GM23338 (cell line): ENCODE results near the gene MIS12.

Experiments
- CREB1 ChIP-seq: fragments of 250-450 bp; sonication (Bioruptor Pico); IDR thresholded peaks from 2 replicates; pipeline ENCODE4 v1.5.0; 2020; ENCODE audit warnings: low read depth, mild to moderate bottlenecking, moderate library complexity
- CTCF ChIP-seq, 2 experiments: fragments of 200-600 bp in 1 of 2; sonication (generic) in 1 of 2; conservative IDR thresholded peaks; 2 replicates each; pipeline versions ENCODE4 v1.5.1 to v1.6.1; 2016 to 2017; ENCODE audit warnings: antibody characterized with exemption in 2 of 2, low read depth in 2 of 2, mild to moderate bottlenecking in 2 of 2, moderate library complexity in 1 of 2
- ETS1 ChIP-seq: IDR thresholded peaks from 2 replicates; pipeline ENCODE4 v1.6.1; 2016; ENCODE audit warnings: antibody characterized with exemption
- EZH2 ChIP-seq: fragments of 200-600 bp; sonication (generic); IDR thresholded peaks from one replicate; pipeline ENCODE4 v1.8.0; 2017; ENCODE audit warnings: antibody characterized with exemption, mild to moderate bottlenecking, low read depth; ENCODE audit not compliant: unreplicated experiment
- EZH2phosphoT487 ChIP-seq: fragments of 200-600 bp; sonication (generic); IDR thresholded peaks from one replicate; pipeline ENCODE4 v1.8.1; 2018; ENCODE audit warnings: antibody characterized with exemption; ENCODE audit not compliant: unreplicated experiment
- JUNB ChIP-seq: IDR thresholded peaks from one replicate; pipeline ENCODE4 v1.6.1; 2016; ENCODE audit warnings: antibody characterized with exemption; ENCODE audit not compliant: unreplicated experiment
- NANOG ChIP-seq: IDR thresholded peaks from 2 replicates; pipeline ENCODE4 v1.6.1; 2016; ENCODE audit warnings: antibody characterized with exemption, borderline replicate concordance
- POLR2AphosphoS5 ChIP-seq: IDR thresholded peaks from 2 replicates; pipeline ENCODE4 v1.6.1; 2016; ENCODE audit warnings: antibody characterized with exemption, low read depth
- STAT1 ChIP-seq: IDR thresholded peaks from one replicate; pipeline ENCODE4 v1.6.1; 2016; ENCODE audit warnings: antibody characterized with exemption; ENCODE audit not compliant: unreplicated experiment
- TF ChIP-seq, protein P1 (sequence below): IDR thresholded peaks from one replicate; pipeline ENCODE4 v1.6.1; 2018; ENCODE audit warnings: antibody characterized with exemption; ENCODE audit not compliant: unreplicated experiment
- TF ChIP-seq, protein P2 (sequence below): fragments of 250-450 bp; sonication (Bioruptor Pico); IDR thresholded peaks from 2 replicates; pipeline ENCODE4 v1.5.0; 2020; ENCODE audit warnings: mild to moderate bottlenecking, moderate library complexity

GRCh38 chr17:5531085-5531418 lies 44.7 kb downstream of the MIS12 start:
- TF ChIP-seq CTCF (conservative IDR thresholded peaks at IDR 0.05; ENCODE audit: low read depth in 2 of 2), result no peak
- TF ChIP-seq POLR2AphosphoS5, result no peak
- no peak for TF ChIP-seq EZH2phosphoT487
- TF ChIP-seq EZH2, result no peak
- no peak for TF ChIP-seq ETS1
- TF ChIP-seq CREB1 (CRISPR knock-in tag), result no peak
- TF ChIP-seq STAT1, result no peak
- TF ChIP-seq, protein P1, sequence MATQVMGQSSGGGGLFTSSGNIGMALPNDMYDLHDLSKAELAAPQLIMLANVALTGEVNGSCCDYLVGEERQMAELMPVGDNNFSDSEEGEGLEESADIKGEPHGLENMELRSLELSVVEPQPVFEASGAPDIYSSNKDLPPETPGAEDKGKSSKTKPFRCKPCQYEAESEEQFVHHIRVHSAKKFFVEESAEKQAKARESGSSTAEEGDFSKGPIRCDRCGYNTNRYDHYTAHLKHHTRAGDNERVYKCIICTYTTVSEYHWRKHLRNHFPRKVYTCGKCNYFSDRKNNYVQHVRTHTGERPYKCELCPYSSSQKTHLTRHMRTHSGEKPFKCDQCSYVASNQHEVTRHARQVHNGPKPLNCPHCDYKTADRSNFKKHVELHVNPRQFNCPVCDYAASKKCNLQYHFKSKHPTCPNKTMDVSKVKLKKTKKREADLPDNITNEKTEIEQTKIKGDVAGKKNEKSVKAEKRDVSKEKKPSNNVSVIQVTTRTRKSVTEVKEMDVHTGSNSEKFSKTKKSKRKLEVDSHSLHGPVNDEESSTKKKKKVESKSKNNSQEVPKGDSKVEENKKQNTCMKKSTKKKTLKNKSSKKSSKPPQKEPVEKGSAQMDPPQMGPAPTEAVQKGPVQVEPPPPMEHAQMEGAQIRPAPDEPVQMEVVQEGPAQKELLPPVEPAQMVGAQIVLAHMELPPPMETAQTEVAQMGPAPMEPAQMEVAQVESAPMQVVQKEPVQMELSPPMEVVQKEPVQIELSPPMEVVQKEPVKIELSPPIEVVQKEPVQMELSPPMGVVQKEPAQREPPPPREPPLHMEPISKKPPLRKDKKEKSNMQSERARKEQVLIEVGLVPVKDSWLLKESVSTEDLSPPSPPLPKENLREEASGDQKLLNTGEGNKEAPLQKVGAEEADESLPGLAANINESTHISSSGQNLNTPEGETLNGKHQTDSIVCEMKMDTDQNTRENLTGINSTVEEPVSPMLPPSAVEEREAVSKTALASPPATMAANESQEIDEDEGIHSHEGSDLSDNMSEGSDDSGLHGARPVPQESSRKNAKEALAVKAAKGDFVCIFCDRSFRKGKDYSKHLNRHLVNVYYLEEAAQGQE, result no peak
- TF ChIP-seq, protein P2, sequence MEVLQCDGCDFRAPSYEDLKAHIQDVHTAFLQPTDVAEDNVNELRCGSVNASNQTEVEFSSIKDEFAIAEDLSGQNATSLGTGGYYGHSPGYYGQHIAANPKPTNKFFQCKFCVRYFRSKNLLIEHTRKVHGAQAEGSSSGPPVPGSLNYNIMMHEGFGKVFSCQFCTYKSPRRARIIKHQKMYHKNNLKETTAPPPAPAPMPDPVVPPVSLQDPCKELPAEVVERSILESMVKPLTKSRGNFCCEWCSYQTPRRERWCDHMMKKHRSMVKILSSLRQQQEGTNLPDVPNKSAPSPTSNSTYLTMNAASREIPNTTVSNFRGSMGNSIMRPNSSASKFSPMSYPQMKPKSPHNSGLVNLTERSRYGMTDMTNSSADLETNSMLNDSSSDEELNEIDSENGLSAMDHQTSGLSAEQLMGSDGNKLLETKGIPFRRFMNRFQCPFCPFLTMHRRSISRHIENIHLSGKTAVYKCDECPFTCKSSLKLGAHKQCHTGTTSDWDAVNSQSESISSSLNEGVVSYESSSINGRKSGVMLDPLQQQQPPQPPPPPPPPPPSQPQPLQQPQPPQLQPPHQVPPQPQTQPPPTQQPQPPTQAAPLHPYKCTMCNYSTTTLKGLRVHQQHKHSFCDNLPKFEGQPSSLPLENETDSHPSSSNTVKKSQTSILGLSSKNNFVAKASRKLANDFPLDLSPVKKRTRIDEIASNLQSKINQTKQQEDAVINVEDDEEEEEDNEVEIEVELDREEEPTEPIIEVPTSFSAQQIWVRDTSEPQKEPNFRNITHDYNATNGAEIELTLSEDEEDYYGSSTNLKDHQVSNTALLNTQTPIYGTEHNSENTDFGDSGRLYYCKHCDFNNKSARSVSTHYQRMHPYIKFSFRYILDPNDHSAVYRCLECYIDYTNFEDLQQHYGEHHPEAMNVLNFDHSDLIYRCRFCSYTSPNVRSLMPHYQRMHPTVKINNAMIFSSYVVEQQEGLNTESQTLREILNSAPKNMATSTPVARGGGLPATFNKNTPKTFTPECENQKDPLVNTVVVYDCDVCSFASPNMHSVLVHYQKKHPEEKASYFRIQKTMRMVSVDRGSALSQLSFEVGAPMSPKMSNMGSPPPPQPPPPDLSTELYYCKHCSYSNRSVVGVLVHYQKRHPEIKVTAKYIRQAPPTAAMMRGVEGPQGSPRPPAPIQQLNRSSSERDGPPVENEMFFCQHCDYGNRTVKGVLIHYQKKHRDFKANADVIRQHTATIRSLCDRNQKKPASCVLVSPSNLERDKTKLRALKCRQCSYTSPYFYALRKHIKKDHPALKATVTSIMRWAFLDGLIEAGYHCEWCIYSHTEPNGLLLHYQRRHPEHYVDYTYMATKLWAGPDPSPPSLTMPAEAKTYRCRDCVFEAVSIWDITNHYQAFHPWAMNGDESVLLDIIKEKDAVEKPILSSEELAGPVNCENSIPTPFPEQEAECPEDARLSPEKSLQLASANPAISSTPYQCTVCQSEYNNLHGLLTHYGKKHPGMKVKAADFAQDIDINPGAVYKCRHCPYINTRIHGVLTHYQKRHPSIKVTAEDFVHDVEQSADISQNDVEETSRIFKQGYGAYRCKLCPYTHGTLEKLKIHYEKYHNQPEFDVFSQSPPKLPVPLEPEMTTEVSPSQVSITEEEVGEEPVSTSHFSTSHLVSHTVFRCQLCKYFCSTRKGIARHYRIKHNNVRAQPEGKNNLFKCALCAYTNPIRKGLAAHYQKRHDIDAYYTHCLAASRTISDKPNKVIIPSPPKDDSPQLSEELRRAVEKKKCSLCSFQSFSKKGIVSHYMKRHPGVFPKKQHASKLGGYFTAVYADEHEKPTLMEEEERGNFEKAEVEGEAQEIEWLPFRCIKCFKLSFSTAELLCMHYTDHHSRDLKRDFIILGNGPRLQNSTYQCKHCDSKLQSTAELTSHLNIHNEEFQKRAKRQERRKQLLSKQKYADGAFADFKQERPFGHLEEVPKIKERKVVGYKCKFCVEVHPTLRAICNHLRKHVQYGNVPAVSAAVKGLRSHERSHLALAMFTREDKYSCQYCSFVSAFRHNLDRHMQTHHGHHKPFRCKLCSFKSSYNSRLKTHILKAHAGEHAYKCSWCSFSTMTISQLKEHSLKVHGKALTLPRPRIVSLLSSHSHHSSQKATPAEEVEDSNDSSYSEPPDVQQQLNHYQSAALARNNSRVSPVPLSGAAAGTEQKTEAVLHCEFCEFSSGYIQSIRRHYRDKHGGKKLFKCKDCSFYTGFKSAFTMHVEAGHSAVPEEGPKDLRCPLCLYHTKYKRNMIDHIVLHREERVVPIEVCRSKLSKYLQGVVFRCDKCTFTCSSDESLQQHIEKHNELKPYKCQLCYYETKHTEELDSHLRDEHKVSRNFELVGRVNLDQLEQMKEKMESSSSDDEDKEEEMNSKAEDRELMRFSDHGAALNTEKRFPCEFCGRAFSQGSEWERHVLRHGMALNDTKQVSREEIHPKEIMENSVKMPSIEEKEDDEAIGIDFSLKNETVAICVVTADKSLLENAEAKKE (CRISPR knock-in tag), result no peak
- no peak for TF ChIP-seq NANOG
- no peak for TF ChIP-seq JUNB
